GM18502 (cell line): Measurements from ENCODE around the gene TIMM8B.
"Not testable (repeated sequence)": the region's sequence is repeated elsewhere in the genome, so short reads cannot be mapped to it uniquely, and the experiment has no call there.

Source experiments
- ATAC-seq: cut with Tn5 transposase; IDR thresholded peaks from one replicate; pipeline ENCODE4 v1.9.1; 2021; ENCODE audit warnings: mild to moderate bottlenecking; ENCODE audit not compliant: unreplicated experiment, poor library complexity

Gene TIMM8B

GRCh38 chr11:112085822-112086421, 634 bp downstream of the TIMM8B start:
- ATAC-seq: peak; percentile 32

GRCh38 chr11:112082729-112083128, 3.8 kb downstream of the TIMM8B start:
- no peak for ATAC-seq

- peak; percentile 92 for ATAC-seq
Measured at GRCh38 chr11:112073941-112074811, 12.4 kb downstream of the TIMM8B start, which contains the start of the genes NKAPD1 and PIH1D2. TSS of gene NKAPD1 (plus strand) at chr11:112074299. CDS start at chr11:112075575, 1,276 bp downstream. TSS of gene PIH1D2 (minus strand) at chr11:112074017. CDS start at chr11:112073174, 843 bp downstream.

- ATAC-seq: no peak
Measured at GRCh38 chr11:112062923-112063322, 23.6 kb downstream of the TIMM8B start.

GRCh38 chr11:112058103-112058502, 28.5 kb downstream of the TIMM8B start:
- no peak for ATAC-seq

GRCh38 chr11:112057170-112057569, 29.4 kb downstream of the TIMM8B start:
- ATAC-seq: no peak

- ATAC-seq: no peak
Measured at GRCh38 chr11:112051768-112052167, 34.8 kb downstream of the TIMM8B start.

- peak; percentile 85 for ATAC-seq
Measured at GRCh38 chr11:112050721-112051120, 35.8 kb downstream of the TIMM8B start.

GRCh38 chr11:112049777-112050176, 36.8 kb downstream of the TIMM8B start:
- no peak for ATAC-seq

- ATAC-seq: not testable (repeated sequence)
Measured at GRCh38 chr11:112048256-112048655, 38.3 kb downstream of the TIMM8B start.

GRCh38 chr11:112046647-112047046, 39.9 kb downstream of the TIMM8B start:
- not testable (repeated sequence) for ATAC-seq

GRCh38 chr11:112044961-112045360, 41.6 kb downstream of the TIMM8B start:
- ATAC-seq: no peak

- no peak for ATAC-seq
Measured at GRCh38 chr11:112042961-112043304, 43.6 kb downstream of the TIMM8B start.

- no peak for ATAC-seq
Measured at GRCh38 chr11:112042161-112042960, 44.2 kb downstream of the TIMM8B start.

- ATAC-seq: no peak
Measured at GRCh38 chr11:112037527-112037926, 49.0 kb downstream of the TIMM8B start.
